Measurements from ENCODE around the gene LDHAL6A. TPM values are rescaled to one million over a fixed set of nuclear protein-coding genes. Genes with fewer than 3 reads are reported as not detected.

LDHAL6A gene
- total RNA-seq, 1 experiment from 2014 or later, result not detected

DNA sequence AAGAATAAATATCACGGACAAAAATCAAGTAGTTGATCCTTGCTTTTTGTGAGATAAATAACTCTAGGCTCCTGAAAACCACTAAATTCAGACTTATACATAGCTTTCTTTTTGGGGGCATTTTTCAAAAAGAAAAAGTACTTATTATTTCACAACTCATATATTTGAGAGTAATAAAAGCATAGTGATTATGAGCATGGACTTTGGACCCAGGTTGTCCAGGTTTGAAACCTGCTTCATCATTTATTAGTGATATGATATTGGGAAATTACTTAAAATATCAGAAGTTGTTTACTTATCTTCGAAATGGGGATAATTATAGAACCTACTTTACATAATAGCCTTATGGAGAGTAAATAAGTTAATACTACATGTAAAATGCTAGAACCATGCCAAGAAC lies 17.0 kb upstream of the LDHAL6A start:
- ChIA-PET POLR2A (no interaction called here), CTCF (no interaction called here)
- ATAC-seq (no peak), DNase-seq (ENCODE audit: low spot score) (no peak)
- H3K36me3 Mint-ChIP-seq, result no peaks in the 10 kb centered on the region
- H3K4me3 Mint-ChIP-seq, result no peak overlapping the region
- H3K27me3 Mint-ChIP-seq (ENCODE audit: low read depth), result no peaks in the 10 kb centered on the region
- H3K9me3 Mint-ChIP-seq, result peaks cover 15% of the 10 kb centered on the region; the same call in 1 of the 2 replicates
- H3K4me1 Mint-ChIP-seq, result no peaks in the 10 kb centered on the region
- no peak overlapping the region for H3K27ac Mint-ChIP-seq
- TF ChIP-seq EMX1 (CRISPR knock-in tag; IDR thresholded peaks at IDR 0.05) (no peak), OVOL2 (CRISPR knock-in tag; IDR thresholded peaks at IDR 0.05; ENCODE audit: borderline replicate concordance) (no peak), ELF4 (CRISPR knock-in tag; IDR thresholded peaks at IDR 0.05; ENCODE audit: low read depth) (no peak), JUN (CRISPR knock-in tag; IDR thresholded peaks at IDR 0.05) (no peak), AR (CRISPR knock-in tag; IDR thresholded peaks at IDR 0.05) (no peak), ZNF219 (CRISPR knock-in tag; IDR thresholded peaks at IDR 0.05; ENCODE audit: borderline replicate concordance) (no peak), SMAD4 (CRISPR knock-in tag; IDR thresholded peaks at IDR 0.05) (no peak), ZMAT4 (CRISPR knock-in tag; IDR thresholded peaks at IDR 0.05) (no peak), ESRRA (CRISPR knock-in tag; IDR thresholded peaks at IDR 0.05; ENCODE audit: borderline replicate concordance) (no peak), ATF2 (CRISPR knock-in tag; IDR thresholded peaks at IDR 0.05; ENCODE audit: borderline replicate concordance, low read depth) (no peak), IRF2 (CRISPR knock-in tag; IDR thresholded peaks at IDR 0.05; ENCODE audit: borderline replicate concordance, low read depth) (no peak), PRRX2 (CRISPR knock-in tag; IDR thresholded peaks at IDR 0.05) (no peak), FOXJ3 (CRISPR knock-in tag; IDR thresholded peaks at IDR 0.05; ENCODE audit: borderline replicate concordance) (no peak), ZNF396 (CRISPR knock-in tag; IDR thresholded peaks at IDR 0.05; ENCODE audit: borderline replicate concordance) (no peak), ATF3 (CRISPR knock-in tag; conservative IDR thresholded peaks at IDR 0.05) (no peak), ATF6 (CRISPR knock-in tag; IDR thresholded peaks at IDR 0.05) (no peak)
- TF ChIP-seq, protein P1, sequence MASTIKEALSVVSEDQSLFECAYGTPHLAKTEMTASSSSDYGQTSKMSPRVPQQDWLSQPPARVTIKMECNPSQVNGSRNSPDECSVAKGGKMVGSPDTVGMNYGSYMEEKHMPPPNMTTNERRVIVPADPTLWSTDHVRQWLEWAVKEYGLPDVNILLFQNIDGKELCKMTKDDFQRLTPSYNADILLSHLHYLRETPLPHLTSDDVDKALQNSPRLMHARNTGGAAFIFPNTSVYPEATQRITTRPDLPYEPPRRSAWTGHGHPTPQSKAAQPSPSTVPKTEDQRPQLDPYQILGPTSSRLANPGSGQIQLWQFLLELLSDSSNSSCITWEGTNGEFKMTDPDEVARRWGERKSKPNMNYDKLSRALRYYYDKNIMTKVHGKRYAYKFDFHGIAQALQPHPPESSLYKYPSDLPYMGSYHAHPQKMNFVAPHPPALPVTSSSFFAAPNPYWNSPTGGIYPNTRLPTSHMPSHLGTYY (CRISPR knock-in tag; IDR thresholded peaks at IDR 0.05), result no peak
- TF ChIP-seq, protein P2, sequence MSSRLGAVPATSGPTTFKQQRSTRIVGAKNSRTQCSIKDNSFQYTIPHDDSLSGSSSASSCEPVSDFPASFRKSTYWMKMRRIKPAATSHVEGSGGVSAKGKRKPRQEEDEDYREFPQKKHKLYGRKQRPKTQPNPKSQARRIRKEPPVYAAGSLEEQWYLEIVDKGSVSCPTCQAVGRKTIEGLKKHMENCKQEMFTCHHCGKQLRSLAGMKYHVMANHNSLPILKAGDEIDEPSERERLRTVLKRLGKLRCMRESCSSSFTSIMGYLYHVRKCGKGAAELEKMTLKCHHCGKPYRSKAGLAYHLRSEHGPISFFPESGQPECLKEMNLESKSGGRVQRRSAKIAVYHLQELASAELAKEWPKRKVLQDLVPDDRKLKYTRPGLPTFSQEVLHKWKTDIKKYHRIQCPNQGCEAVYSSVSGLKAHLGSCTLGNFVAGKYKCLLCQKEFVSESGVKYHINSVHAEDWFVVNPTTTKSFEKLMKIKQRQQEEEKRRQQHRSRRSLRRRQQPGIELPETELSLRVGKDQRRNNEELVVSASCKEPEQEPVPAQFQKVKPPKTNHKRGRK (CRISPR knock-in tag; IDR thresholded peaks at IDR 0.05; ENCODE audit: borderline replicate concordance), result no peak
- TF ChIP-seq, protein P3, sequence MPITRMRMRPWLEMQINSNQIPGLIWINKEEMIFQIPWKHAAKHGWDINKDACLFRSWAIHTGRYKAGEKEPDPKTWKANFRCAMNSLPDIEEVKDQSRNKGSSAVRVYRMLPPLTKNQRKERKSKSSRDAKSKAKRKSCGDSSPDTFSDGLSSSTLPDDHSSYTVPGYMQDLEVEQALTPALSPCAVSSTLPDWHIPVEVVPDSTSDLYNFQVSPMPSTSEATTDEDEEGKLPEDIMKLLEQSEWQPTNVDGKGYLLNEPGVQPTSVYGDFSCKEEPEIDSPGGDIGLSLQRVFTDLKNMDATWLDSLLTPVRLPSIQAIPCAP (CRISPR knock-in tag; IDR thresholded peaks at IDR 0.05), result no peak
- TF ChIP-seq, protein P4, sequence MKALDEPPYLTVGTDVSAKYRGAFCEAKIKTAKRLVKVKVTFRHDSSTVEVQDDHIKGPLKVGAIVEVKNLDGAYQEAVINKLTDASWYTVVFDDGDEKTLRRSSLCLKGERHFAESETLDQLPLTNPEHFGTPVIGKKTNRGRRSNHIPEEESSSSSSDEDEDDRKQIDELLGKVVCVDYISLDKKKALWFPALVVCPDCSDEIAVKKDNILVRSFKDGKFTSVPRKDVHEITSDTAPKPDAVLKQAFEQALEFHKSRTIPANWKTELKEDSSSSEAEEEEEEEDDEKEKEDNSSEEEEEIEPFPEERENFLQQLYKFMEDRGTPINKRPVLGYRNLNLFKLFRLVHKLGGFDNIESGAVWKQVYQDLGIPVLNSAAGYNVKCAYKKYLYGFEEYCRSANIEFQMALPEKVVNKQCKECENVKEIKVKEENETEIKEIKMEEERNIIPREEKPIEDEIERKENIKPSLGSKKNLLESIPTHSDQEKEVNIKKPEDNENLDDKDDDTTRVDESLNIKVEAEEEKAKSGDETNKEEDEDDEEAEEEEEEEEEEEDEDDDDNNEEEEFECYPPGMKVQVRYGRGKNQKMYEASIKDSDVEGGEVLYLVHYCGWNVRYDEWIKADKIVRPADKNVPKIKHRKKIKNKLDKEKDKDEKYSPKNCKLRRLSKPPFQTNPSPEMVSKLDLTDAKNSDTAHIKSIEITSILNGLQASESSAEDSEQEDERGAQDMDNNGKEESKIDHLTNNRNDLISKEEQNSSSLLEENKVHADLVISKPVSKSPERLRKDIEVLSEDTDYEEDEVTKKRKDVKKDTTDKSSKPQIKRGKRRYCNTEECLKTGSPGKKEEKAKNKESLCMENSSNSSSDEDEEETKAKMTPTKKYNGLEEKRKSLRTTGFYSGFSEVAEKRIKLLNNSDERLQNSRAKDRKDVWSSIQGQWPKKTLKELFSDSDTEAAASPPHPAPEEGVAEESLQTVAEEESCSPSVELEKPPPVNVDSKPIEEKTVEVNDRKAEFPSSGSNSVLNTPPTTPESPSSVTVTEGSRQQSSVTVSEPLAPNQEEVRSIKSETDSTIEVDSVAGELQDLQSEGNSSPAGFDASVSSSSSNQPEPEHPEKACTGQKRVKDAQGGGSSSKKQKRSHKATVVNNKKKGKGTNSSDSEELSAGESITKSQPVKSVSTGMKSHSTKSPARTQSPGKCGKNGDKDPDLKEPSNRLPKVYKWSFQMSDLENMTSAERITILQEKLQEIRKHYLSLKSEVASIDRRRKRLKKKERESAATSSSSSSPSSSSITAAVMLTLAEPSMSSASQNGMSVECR (CRISPR knock-in tag; IDR thresholded peaks at IDR 0.05; ENCODE audit: borderline replicate concordance), result no peak

All from WTC11 (cell line).